DMS 273 (cell line): ENCODE data around the gene SLC25A5.
"Not testable (repeated sequence)": the region's sequence is repeated elsewhere in the genome, so short reads cannot be mapped to it uniquely, and the experiment has no call there.

Experiments
- DNase-seq: peaks from one replicate; lab custom pipeline; 2025; ENCODE audit not compliant: unreplicated experiment; lab: John Stamatoyannopoulos, UW

The SLC25A5 gene

GRCh38 chrX:119467842-119468550, at the start of gene SLC25A5:
SLC25A5 (plus strand) TSS chrX:119468444; CDS start chrX:119468516, 72 bp downstream.
- peak; percentile 94 for DNase-seq

- no peak for DNase-seq
Observed at GRCh38 chrX:119419146-119419545, 49.1 kb upstream of the SLC25A5 start.

GRCh38 chrX:119419898-119420297, 48.3 kb upstream of the SLC25A5 start:
- no peak for DNase-seq

- no peak for DNase-seq
Observed at GRCh38 chrX:119421016-119421705, 47.1 kb upstream of the SLC25A5 start.

GRCh38 chrX:119423631-119424030, 44.6 kb upstream of the SLC25A5 start:
- no peak for DNase-seq

- DNase-seq, result no peak
Observed at GRCh38 chrX:119424999-119425398, 43.2 kb upstream of the SLC25A5 start.

GRCh38 chrX:119427024-119427794, 41.0 kb upstream of the SLC25A5 start:
- no peak for DNase-seq

- no peak for DNase-seq
Observed at GRCh38 chrX:119427795-119428185, 40.5 kb upstream of the SLC25A5 start.

GRCh38 chrX:119429471-119429870, 38.8 kb upstream of the SLC25A5 start:
- no peak for DNase-seq

- DNase-seq, result not testable (repeated sequence)
Observed at GRCh38 chrX:119441295-119441694, 26.9 kb upstream of the SLC25A5 start.

- DNase-seq, result no peak
Observed at GRCh38 chrX:119442286-119442685, 26.0 kb upstream of the SLC25A5 start.

- no peak for DNase-seq
Observed at GRCh38 chrX:119453202-119453601, 15.0 kb upstream of the SLC25A5 start.

- no peak for DNase-seq
Observed at GRCh38 chrX:119455264-119455663, 13.0 kb upstream of the SLC25A5 start.

- no peak for DNase-seq
Observed at GRCh38 chrX:119459181-119459580, 9.1 kb upstream of the SLC25A5 start.

GRCh38 chrX:119465555-119465954, 2.7 kb upstream of the SLC25A5 start:
- no peak for DNase-seq

GRCh38 chrX:119466970-119467369, 1.3 kb upstream of the SLC25A5 start:
- no peak for DNase-seq

- DNase-seq, result no peak
Observed at GRCh38 chrX:119467433-119467832, 811 bp upstream of the SLC25A5 start.

GRCh38 chrX:119468551-119469312, 488 bp downstream of the SLC25A5 start:
- peak; percentile 94 for DNase-seq

- no peak for DNase-seq
Observed at GRCh38 chrX:119469313-119469635, 1.0 kb downstream of the SLC25A5 start.

GRCh38 chrX:119474615-119475388, 6.6 kb downstream of the SLC25A5 start:
- no peak for DNase-seq
